ENCODE results near the gene INTS6.

INTS6 gene

GRCh38 chr13:51342706-51343105 is 110.1 kb downstream of the INTS6 start:
- no peak for DNase-seq (ENCODE audit: low spot score)

- DNase-seq (ENCODE audit: low spot score): no peak
Measured at GRCh38 chr13:51341791-51342190, 111.0 kb downstream of the INTS6 start.

- DNase-seq (ENCODE audit: low spot score): no peak
Measured at GRCh38 chr13:51341232-51341631, 111.6 kb downstream of the INTS6 start.

- DNase-seq (ENCODE audit: low spot score): no peak
Measured at GRCh38 chr13:51339952-51340732, 112.7 kb downstream of the INTS6 start.

GRCh38 chr13:51339354-51339753 is 113.5 kb downstream of the INTS6 start, which contains the start of gene SERPINE3:
SERPINE3 (plus strand) TSS chr13:51339691; CDS start chr13:51341092, 1,401 bp downstream.
- no peak for DNase-seq (ENCODE audit: low spot score)

GRCh38 chr13:51336746-51337145 is 116.1 kb downstream of the INTS6 start:
- no peak for DNase-seq (ENCODE audit: low spot score)

GRCh38 chr13:51333826-51334225 is 119.0 kb downstream of the INTS6 start:
- DNase-seq (ENCODE audit: low spot score): no peak

- no peak for DNase-seq (ENCODE audit: low spot score)
Measured at GRCh38 chr13:51333421-51333820, 119.4 kb downstream of the INTS6 start.

GRCh38 chr13:51332566-51333361 is 120.1 kb downstream of the INTS6 start:
- no peak for DNase-seq (ENCODE audit: low spot score)

- no peak for DNase-seq (ENCODE audit: low spot score)
Measured at GRCh38 chr13:51331354-51331861, 121.4 kb downstream of the INTS6 start.

- no peak for DNase-seq (ENCODE audit: low spot score)
Measured at GRCh38 chr13:51330791-51331190, 122.0 kb downstream of the INTS6 start.

GRCh38 chr13:51329606-51330005 is 123.2 kb downstream of the INTS6 start:
- DNase-seq (ENCODE audit: low spot score): no peak

GRCh38 chr13:51328488-51328887 is 124.3 kb downstream of the INTS6 start:
- no peak for DNase-seq (ENCODE audit: low spot score)

- no peak for DNase-seq (ENCODE audit: low spot score)
Measured at GRCh38 chr13:51327961-51328360, 124.9 kb downstream of the INTS6 start.

- DNase-seq (ENCODE audit: low spot score): no peak
Measured at GRCh38 chr13:51326777-51327176, 126.1 kb downstream of the INTS6 start.

GRCh38 chr13:51325837-51326236 is 127.0 kb downstream of the INTS6 start:
- no peak for DNase-seq (ENCODE audit: low spot score)

GRCh38 chr13:51324714-51325420 is 128.0 kb downstream of the INTS6 start:
- no peak for DNase-seq (ENCODE audit: low spot score)

- no peak for DNase-seq (ENCODE audit: low spot score)
Measured at GRCh38 chr13:51323824-51324511, 128.9 kb downstream of the INTS6 start.

- DNase-seq (ENCODE audit: low spot score): no peak
Measured at GRCh38 chr13:51322826-51323225, 130.0 kb downstream of the INTS6 start.

GRCh38 chr13:51321836-51322235 is 131.0 kb downstream of the INTS6 start:
- DNase-seq (ENCODE audit: low spot score): no peak

GRCh38 chr13:51318876-51319275 is 134.0 kb downstream of the INTS6 start:
- DNase-seq (ENCODE audit: low spot score): no peak

GRCh38 chr13:51318015-51318414 is 134.8 kb downstream of the INTS6 start:
- DNase-seq (ENCODE audit: low spot score): no peak

All from HuH-7 (cell line).